Left cardiac atrium (tissue), 4 donors: ENCODE results near the gene P3H2. TPM values are rescaled to one million over a fixed set of nuclear protein-coding genes. Genes with fewer than 3 reads are reported as not detected.
A peak's percentile ranks its signal among the peaks of the same experiment; 100 is the strongest.

ENCODE experiments used
- ATAC-seq, 2 donors: fragments of 200-7000 bp; cut with Tn5 transposase; one replicate each; pipeline ENCODE4 v1.9.1; 2020; ENCODE audit warnings: mild to moderate bottlenecking in 2 of 2, moderate library complexity in 2 of 2
- DNase-seq: peaks from one replicate; pipeline ENCODE4 v3.0.0-alpha.2; 2020
- intact Hi-C, 2 donors: fragments of 100-400 bp; cut with DNase I; formaldehyde crosslinking; loops; one replicate each; pipeline versions ENCODE4 v1.14.1 to v1.15.1; 2022 to 2023
- total RNA-seq, 2 donors: library from RNA; stranded (reverse); fragmentation: NEBNext Ultra II Directional; extraction: Animal tissue kit (Norgen Biotek cat#: 25700); gene quantifications; one replicate each; pipeline ENCODE4 v1.2.1, GENCODE V29; 2021
- donor health status: DM: no; HTN: yes; CAD: no.
- donor health status: DM: no; HTN: yes; CAD: no; lungs with severe emphysema.
- donor health status: DM: yes; HTN: yes; CAD: no.
- donor health status: Dilated cardiomyopathy.

P3H2 gene
- total RNA-seq, 2 donors from 2014 or later, result 1.6 to 4.0 TPM

DNA sequence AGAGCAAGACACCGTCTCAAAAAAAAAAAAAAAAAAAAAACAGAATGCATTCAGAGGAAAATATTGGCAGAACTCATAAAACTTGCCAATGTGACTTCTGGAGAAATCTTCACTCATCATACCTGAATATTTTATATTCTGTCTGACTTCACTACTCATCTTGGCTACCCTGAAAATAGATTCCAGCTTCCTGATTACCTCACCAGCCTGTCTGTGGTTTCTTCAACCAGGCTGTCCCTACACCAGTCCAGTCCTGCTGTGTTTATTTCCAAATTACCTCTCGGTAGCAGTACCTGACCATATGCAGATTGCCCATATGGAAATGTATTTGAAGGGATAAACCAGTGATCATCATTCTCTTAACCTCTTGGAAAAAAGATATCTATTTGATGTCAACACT lies 9.3 kb upstream of the P3H2 start:
- ATAC-seq (no peak), DNase-seq (no peak)
- intact Hi-C loops, result no loop called here

DNA sequence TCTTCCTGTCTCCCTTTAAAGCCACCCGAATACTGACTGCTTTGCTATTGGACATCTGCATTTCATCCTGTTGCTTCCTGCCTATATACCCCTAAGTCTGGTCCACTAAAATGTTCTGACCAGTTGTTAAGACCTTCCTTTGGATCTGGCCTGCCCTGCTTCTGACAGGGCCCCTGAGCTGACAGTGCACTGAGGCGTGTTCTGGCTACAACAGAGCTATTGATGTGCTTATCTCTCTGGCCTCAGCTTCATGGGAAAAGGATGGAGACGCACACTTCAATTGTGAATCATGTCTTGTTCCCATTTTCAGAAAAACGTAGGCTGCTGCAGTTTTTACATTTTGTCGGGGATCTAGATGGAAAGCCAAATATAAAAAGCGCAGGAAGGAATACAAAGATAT lies 7.1 kb upstream of the P3H2 start:
- ATAC-seq (no peak), DNase-seq (no peak)
- intact Hi-C loops, result no loop called here

GRCh38 chr3:190127195-190127594 lies 6.5 kb upstream of the P3H2 start:
- intact Hi-C loops, result no loop called here
- no peak for ATAC-seq
- no peak for DNase-seq

GRCh38 chr3:190125436-190126068 lies 4.9 kb upstream of the P3H2 start:
- DNase-seq (no peak), ATAC-seq (no peak)
- intact Hi-C loops, result no loop called here

- ATAC-seq, result no peak
- no peak for DNase-seq
- intact Hi-C loops, result no loop called here
Observed at GRCh38 chr3:190124067-190124466, 3.4 kb upstream of the P3H2 start.

- ATAC-seq, result no peak
- intact Hi-C loops, result no loop called here
- DNase-seq, result no peak
Observed at GRCh38 chr3:190122198-190122771, 1.6 kb upstream of the P3H2 start.

- ATAC-seq (no peak), DNase-seq (no peak)
- intact Hi-C loops, result no loop called here
Observed at GRCh38 chr3:190121383-190121782, 686 bp upstream of the P3H2 start.

DNA sequence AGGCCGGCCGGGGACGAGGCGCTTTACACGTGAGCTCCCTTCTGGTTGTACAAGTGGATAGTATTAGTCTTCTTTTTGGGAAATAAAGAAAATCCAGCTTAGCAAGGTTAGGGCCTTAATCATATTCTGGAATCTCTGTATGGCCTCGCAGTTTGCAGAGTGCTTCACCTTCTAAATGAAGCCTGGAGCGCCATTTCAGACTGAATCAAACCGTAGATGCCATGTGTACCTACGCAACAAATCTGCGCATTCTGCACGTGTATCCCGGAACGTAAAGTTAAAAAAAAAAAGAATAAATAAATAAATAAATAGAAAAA lies 322 bp upstream of the P3H2 start:
- DNase-seq (no peak), ATAC-seq (no peak)
- intact Hi-C loops, result no loop called here

DNA sequence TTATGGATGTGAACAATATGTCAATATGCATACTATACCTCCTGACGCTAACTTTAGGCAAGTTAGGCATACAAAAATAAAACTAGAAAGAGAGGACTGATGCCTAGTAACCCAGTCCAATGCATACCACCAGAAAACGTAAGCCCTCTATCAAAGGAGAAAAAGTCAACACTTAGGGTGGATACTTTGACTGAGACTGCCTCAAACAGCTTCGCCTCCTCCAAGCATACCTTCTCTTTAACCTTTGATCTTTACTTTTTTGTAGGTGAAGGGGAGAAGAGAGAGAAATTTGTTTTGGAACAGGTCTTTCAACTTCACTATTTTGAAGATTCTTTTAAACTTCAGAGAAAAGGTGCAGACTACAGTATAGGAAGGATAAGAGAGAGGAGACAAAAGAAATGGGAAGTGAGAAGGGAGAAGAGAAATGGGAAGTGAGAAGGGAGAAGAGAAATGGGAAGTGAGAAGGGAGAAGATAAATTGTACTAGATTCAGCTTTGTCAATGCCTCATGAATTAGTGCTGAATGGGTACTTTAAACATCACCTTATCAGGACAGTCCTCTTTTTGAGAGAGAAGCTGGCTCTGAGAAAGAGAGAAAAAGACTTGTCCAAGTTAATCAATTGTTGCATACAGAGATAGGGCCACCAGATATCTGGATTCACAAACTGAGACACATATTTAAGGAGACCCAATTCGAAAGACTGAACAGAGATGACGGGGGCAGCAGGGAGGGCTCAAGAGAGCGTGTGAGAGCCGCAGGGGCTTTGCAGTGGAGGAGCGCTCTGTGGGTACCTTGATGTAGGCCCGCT lies 1.0 kb downstream of the P3H2 start:
- intact Hi-C loops, result loop anchor here in 1 of 2 donors (10.0 kb wide), 1 partner anchor 145 kb away; no protein-coding TSS in a partner anchor
- DNase-seq, result peak; percentile 21

DNA sequence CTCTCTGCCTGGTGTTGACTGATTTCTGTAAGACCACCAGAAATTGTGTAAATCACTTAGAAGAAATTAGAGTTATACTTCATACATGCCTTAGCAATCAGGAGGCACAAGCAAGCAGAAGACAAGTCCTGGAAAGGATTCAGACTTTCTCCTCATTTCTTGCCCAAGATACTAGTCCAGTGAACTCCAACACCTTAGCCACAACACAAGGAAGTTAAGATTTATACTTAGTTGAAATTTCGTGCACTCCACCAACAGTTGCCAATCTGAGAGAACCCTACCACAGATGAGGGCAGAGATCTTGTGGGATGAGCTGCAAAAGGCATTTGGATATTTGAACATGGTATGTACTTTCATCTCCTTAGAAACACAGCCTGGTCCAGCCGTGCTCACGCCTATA lies 2.3 kb downstream of the P3H2 start:
- intact Hi-C loops, result loop anchor here in 1 of 2 donors (10.0 kb wide), 1 partner anchor 144 kb away; no protein-coding TSS in a partner anchor
- no peak for DNase-seq
- no peak for ATAC-seq

More for the DNA sequence above, 1.0 kb downstream of the P3H2 start:
- ATAC-seq, result no peak

- ATAC-seq (no peak), DNase-seq (no peak)
- intact Hi-C loops, result loop anchor here in 1 of 2 donors (10.0 kb wide), 1 partner anchor 143 kb away; no protein-coding TSS in a partner anchor
Observed at GRCh38 chr3:190117981-190118380, 2.7 kb downstream of the P3H2 start.

DNA sequence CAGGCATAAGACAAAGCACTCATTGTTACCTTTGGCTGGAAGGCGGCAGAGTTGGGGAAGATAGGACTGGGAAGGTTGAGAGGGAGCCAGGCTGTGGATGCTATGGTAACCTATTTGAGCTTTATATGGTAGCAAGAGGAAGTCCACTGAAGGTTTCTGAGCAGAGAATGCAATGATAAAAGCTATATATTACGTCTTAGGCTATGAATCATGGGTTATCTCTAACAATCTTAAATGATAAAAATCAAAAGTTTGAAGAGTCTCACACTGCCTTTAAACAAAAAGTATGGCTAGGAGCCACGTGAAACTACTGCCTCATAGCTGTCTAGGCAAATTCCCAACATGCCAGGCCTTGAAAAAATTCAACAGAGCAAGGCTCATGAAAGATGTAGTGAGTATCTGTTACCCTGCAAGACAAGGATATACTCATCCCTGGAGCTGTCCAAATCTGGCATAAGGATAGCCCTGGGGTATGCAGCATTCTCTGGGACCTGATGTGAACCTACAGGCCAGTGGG lies 4.1 kb downstream of the P3H2 start:
- DNase-seq (no peak), ATAC-seq (no peak)
- intact Hi-C loops, result loop anchor here in 1 of 2 donors (10.0 kb wide), 1 partner anchor 142 kb away; no protein-coding TSS in a partner anchor

DNA sequence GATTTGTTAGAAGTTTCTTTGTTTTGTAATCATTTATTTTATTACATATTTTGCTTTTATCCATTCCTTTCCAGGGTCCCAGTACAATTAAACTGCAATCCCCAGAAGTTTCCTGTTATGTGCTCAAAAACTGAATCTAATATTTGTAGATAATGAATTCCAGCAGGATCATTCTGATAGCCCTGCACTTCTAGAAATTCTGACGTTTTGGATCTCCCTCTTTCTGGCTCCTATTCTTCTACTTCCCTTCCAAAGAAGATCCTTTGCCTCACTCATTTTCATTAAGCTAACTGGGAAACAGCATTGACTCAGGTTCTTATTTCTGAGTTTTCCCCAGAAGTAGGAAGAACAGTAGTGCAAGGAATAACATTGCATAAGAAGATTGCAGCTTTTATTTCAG lies 9.9 kb downstream of the P3H2 start:
- intact Hi-C loops, result loop anchor here in 1 of 2 donors (10.0 kb wide), 1 partner anchor 136 kb away; no protein-coding TSS in a partner anchor
- no peak for ATAC-seq
- DNase-seq, result no peak

DNA sequence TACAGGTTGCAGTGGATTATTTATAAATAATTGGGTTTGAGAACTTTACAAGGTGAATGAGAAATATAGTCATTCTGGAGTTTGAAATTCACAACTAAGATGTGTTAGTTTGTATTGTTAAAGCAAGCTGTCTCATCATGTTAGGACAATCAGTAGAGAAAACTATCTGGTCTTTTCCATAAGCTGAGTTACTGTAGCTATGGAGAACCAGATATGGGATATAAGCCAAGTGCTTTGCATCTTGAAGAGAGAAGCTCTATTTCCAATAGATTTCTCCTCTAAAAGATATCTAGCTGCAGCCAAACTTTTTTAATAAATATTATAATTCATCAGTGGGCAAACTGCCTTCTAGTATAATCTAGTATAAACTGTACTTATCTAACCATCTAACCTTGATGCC lies 11.3 kb downstream of the P3H2 start:
- DNase-seq (no peak), ATAC-seq (no peak)
- intact Hi-C loops, result no loop called here

DNA sequence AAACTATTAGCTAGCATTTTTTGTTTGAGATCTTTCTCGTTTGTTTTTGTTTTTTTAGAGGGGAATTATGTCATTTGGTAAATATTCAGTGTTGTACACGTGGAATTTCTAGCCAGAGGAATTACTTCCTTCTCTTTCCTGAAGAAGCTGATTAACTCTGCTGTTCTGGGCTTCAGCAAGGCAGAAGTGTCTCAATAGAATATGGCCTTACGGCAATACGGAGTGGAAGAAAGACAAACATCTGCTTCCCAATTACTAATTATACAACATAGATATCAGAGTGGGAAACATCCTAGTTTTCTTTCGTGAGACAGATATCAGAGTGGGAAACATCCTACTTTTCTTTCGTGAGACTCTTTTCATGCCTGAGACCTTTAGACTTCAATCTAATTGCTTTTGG lies 11.9 kb downstream of the P3H2 start:
- peak in 1 of 2 donors; percentile 45 for ATAC-seq
- intact Hi-C loops, result no loop called here
- no peak for DNase-seq

GRCh38 chr3:190105876-190106275 lies 14.8 kb downstream of the P3H2 start:
- ATAC-seq, result no peak
- DNase-seq, result no peak
- intact Hi-C loops, result no loop called here

- no peak for DNase-seq
- peak in 1 of 2 donors; percentile 12 for ATAC-seq
- intact Hi-C loops, result no loop called here
Observed at GRCh38 chr3:190101320-190102011, 19.2 kb downstream of the P3H2 start.

DNA sequence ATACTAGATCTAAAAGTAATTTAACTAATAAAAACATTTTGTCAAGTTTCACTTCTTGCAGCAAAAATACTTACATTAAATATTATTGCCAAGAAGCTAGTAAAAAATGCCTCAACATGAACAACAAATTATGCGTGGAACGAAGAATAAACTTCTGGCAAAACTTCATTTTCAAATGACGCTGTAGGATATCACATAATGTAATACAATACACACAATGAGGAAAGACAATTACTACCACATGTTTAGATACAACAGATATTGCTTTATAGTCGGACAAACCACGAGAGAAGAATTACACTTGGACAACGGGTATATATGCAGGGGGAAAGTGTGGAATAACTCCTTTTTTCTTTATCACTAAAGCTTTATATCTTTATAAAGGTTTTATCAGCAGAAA lies 21.6 kb downstream of the P3H2 start:
- DNase-seq (no peak), ATAC-seq (no peak)
- intact Hi-C loops, result no loop called here

DNA sequence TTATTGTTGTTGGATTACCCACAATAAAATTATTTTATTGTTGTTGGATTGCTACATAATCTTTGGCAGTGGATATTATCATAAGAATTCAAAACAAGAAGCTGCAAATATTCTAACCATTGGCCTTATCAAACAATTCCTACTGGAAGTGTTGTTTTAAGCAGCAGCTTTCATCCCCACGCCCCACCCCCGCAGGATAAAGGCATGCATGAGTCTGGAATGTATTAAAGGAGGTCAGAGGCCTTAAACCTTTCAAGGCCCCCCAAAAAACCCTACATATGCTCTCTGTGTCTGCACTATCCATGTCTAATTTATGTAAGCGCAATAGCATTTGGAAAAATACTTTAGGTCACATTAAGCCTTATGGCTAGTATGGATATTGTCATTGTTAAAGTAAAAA lies 23.1 kb downstream of the P3H2 start:
- ATAC-seq, result no peak
- no peak for DNase-seq

DNA sequence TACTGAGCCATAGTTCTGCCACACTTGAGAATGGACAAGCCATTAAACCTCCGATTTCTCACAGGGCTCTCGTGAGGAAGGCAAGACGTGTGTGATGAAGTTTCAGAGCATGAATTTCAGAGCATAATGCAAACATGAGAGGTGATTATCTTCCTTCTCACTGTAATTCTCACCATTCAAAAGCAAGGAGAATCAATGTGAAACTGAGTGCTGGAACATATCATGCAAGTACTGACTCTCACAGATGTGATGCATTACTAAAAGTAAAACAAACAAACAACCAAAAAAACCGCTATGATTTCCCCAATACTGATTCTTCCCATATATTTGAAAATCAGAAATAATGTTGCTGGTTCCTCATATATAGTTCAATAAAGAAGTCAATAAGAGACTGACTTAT lies 23.7 kb downstream of the P3H2 start:
- ATAC-seq (no peak), DNase-seq (no peak)
- intact Hi-C loops, result no loop called here

More for the DNA sequence above, 23.1 kb downstream of the P3H2 start:
- intact Hi-C loops, result no loop called here
